Left ventricle myocardium superior (tissue), 1 donor: ENCODE data around the gene CCR7. TPM values are rescaled to one million over a fixed set of nuclear protein-coding genes. Genes with fewer than 3 reads are reported as not detected.
A peak's percentile ranks its signal among the peaks of the same experiment; 100 is the strongest.

Source experiments
- ATAC-seq: fragments of 200-7000 bp; cut with Tn5 transposase; one replicate; pipeline ENCODE4 v1.9.1; 2020; ENCODE audit warnings: mild to moderate bottlenecking, moderate library complexity
- DNase-seq: peaks from one replicate; pipeline ENCODE4 v3.0.0-alpha.2; 2020
- intact Hi-C: fragments of 100-400 bp; cut with micrococcal nuclease; formaldehyde crosslinking; loops from one replicate; pipeline ENCODE4 v1.11.0; 2022
- total RNA-seq: library from RNA; stranded (reverse); fragmentation: NEBNext Ultra II Directional; extraction: Animal tissue kit (Norgen Biotek cat#: 25700); gene quantifications from one replicate; pipeline ENCODE4 v1.2.1, GENCODE V29; 2021
- donor health status: DM: no; HTN: yes; CAD: no; lungs with severe emphysema.

Gene CCR7
- total RNA-seq, 1 donor from 2014 or later, result 0.22 TPM

GRCh38 chr17:40564195-40564882 is 933 bp downstream of the CCR7 start:
- no peak for DNase-seq
- intact Hi-C loops, result no loop called here
- ATAC-seq, result no peak

- ATAC-seq, result no peak
- DNase-seq, result no peak
- intact Hi-C loops, result no loop called here
Measured at GRCh38 chr17:40563220-40564052, 1.8 kb downstream of the CCR7 start.

GRCh38 chr17:40562838-40563219 is 2.4 kb downstream of the CCR7 start:
- intact Hi-C loops, result no loop called here
- ATAC-seq, result no peak

GRCh38 chr17:40561871-40562611 is 3.2 kb downstream of the CCR7 start:
- intact Hi-C loops, result no loop called here
- no peak for ATAC-seq
- no peak for DNase-seq

More at GRCh38 chr17:40562838-40563219, 2.4 kb downstream of the CCR7 start:
- DNase-seq, result no peak

GRCh38 chr17:40561294-40561870 is 3.9 kb downstream of the CCR7 start:
- intact Hi-C loops, result no loop called here
- ATAC-seq (no peak), DNase-seq (no peak)

- DNase-seq (no peak), ATAC-seq (no peak)
- intact Hi-C loops, result no loop called here
Measured at GRCh38 chr17:40560592-40561293, 4.5 kb downstream of the CCR7 start.

- intact Hi-C loops, result no loop called here
- DNase-seq, result peak; percentile 90
- ATAC-seq, result peak; percentile 84
Measured at GRCh38 chr17:40559954-40560591, 5.2 kb downstream of the CCR7 start.

- ATAC-seq, result no peak
- DNase-seq, result no peak
- intact Hi-C loops, result no loop called here
Measured at GRCh38 chr17:40559564-40559916, 5.7 kb downstream of the CCR7 start.

- intact Hi-C loops, result no loop called here
- ATAC-seq (no peak), DNase-seq (no peak)
Measured at GRCh38 chr17:40558890-40559563, 6.2 kb downstream of the CCR7 start.

- intact Hi-C loops, result no loop called here
- DNase-seq, result no peak
- no peak for ATAC-seq
Measured at GRCh38 chr17:40558300-40558889, 6.9 kb downstream of the CCR7 start.

- ATAC-seq (peak; percentile 12), DNase-seq (peak; percentile 66)
- intact Hi-C loops, result no loop called here
Measured at GRCh38 chr17:40557531-40558299, 7.6 kb downstream of the CCR7 start.

- intact Hi-C loops, result no loop called here
- peak; percentile 37 for ATAC-seq
- peak; percentile 60 for DNase-seq
Measured at GRCh38 chr17:40556884-40557414, 8.3 kb downstream of the CCR7 start.

- ATAC-seq, result no peak
- intact Hi-C loops, result no loop called here
- DNase-seq, result no peak
Measured at GRCh38 chr17:40556198-40556661, 9.0 kb downstream of the CCR7 start.

GRCh38 chr17:40555296-40556190 is 9.7 kb downstream of the CCR7 start:
- intact Hi-C loops, result no loop called here
- no peak for DNase-seq
- ATAC-seq, result no peak

- DNase-seq (no peak), ATAC-seq (no peak)
- intact Hi-C loops, result no loop called here
Measured at GRCh38 chr17:40554646-40555295, 10.5 kb downstream of the CCR7 start.
